Thoracic aorta (tissue), 2 donors: ENCODE data around the gene ATG7. TPM values are rescaled to one million over a fixed set of nuclear protein-coding genes. Genes with fewer than 3 reads are reported as not detected.

Experiments
- ATAC-seq: fragments of 150-250 bp; one replicate; pipeline ENCODE4 v1.8.0; 2017; ENCODE audit warnings: low read depth; ENCODE audit not compliant: insufficient number of reproducible peaks, low FRiP score
- DNase-seq: peaks from one replicate; pipeline ENCODE4 v3.0.0-alpha.2; 2020; ENCODE audit warnings: low spot score
- H3K27ac ChIP-seq, 2 donors: fragments of 200-600 bp; sonication (generic); 1 replicate in 1 of 2; 2 replicates in 1 of 2; pipeline ENCODE4 v1.5.1; 2016; ENCODE audit warnings: mild to moderate bottlenecking in 2 of 2, moderate library complexity in 2 of 2
- H3K27me3 ChIP-seq: fragments of 200-600 bp; sonication (generic); replicated peaks from 2 replicates; pipeline ENCODE4 v1.6.0; 2016; ENCODE audit warnings: mild to moderate bottlenecking; ENCODE audit not compliant: insufficient read depth
- H3K36me3 ChIP-seq: fragments of 200-600 bp; sonication (generic); one replicate; pipeline ENCODE4 v1.5.1; 2016
- H3K4me1 ChIP-seq, 2 donors: fragments of 200-600 bp; sonication (generic); 1 replicate in 1 of 2; 2 replicates in 1 of 2; pipeline versions ENCODE4 v1.5.1 to v1.6.0; 2016; ENCODE audit warnings: low read depth in 2 of 2, mild to moderate bottlenecking in 1 of 2; ENCODE audit not compliant: control insufficient read depth in 1 of 2
- H3K4me3 ChIP-seq: fragments of 200-600 bp; sonication (generic); 2 replicates; pipeline ENCODE4 v1.5.1; 2016; ENCODE audit warnings: mild to moderate bottlenecking
- H3K9me3 ChIP-seq: fragments of 200-600 bp; sonication (generic); 2 replicates; pipeline ENCODE4 v1.5.1; 2016
- total RNA-seq, 2 donors: library from RNA; depleted of rRNA; stranded (reverse); fragments of >200 nt; gene quantifications; one replicate each; pipeline versions ENCODE4 v1.1.0 to v1.2.3, GENCODE V29; 2016
- TF ChIP-seq, protein P1 (sequence below): fragments of 200-600 bp; sonication (generic); IDR thresholded peaks from one replicate; pipeline ENCODE4 v1.5.1; 2019; ENCODE audit warnings: antibody characterized with exemption

Gene ATG7
- total RNA-seq, 2 donors from 2014 or later = 56.6 to 88.3 TPM

DNA sequence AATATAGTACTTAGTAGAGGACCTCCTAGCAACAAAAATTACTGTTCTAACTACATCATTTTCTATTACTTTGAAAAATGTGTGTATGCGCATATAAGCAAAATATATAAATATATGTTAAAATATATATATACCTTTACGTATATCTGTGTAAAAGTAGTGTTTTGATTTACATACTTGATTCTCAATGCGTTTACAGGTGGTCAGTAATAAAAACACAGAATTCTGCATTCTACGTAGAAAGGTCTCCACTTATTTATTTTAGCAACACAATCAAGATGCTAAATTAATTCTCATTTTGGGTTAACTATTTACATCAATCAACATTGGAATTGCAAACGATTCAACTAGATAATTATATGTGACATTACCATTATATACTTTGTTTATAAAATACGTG lies 158.0 kb downstream of the ATG7 start:
- Histone ChIP-seq H3K4me1 (peaks cover 17 to 31% of the 10 kb centered on the region in 2 donors), H3K36me3 (peaks cover 6% of the 10 kb centered on the region), H3K9me3 (no peaks in the 10 kb centered on the region), H3K27me3 (no peaks in the 10 kb centered on the region), H3K27ac (no peak overlapping the region), H3K4me3 (no peak overlapping the region)
- no peak for ATAC-seq
- no peak for DNase-seq
- TF ChIP-seq, protein P1, sequence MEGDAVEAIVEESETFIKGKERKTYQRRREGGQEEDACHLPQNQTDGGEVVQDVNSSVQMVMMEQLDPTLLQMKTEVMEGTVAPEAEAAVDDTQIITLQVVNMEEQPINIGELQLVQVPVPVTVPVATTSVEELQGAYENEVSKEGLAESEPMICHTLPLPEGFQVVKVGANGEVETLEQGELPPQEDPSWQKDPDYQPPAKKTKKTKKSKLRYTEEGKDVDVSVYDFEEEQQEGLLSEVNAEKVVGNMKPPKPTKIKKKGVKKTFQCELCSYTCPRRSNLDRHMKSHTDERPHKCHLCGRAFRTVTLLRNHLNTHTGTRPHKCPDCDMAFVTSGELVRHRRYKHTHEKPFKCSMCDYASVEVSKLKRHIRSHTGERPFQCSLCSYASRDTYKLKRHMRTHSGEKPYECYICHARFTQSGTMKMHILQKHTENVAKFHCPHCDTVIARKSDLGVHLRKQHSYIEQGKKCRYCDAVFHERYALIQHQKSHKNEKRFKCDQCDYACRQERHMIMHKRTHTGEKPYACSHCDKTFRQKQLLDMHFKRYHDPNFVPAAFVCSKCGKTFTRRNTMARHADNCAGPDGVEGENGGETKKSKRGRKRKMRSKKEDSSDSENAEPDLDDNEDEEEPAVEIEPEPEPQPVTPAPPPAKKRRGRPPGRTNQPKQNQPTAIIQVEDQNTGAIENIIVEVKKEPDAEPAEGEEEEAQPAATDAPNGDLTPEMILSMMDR = no peak

GRCh38 chr3:11430624-11431023 lies 158.4 kb downstream of the ATG7 start:
- no peaks in the 10 kb centered on the region for H3K9me3 ChIP-seq
- ATAC-seq (no peak), DNase-seq (no peak)
- H3K27ac ChIP-seq = no peak overlapping the region
- H3K36me3 ChIP-seq = peaks cover 6% of the 10 kb centered on the region
- H3K4me3 ChIP-seq = no peak overlapping the region
- peaks cover 17 to 31% of the 10 kb centered on the region in 2 donors for H3K4me1 ChIP-seq
- no peaks in the 10 kb centered on the region for H3K27me3 ChIP-seq
- TF ChIP-seq, protein P1 = no peak

DNA sequence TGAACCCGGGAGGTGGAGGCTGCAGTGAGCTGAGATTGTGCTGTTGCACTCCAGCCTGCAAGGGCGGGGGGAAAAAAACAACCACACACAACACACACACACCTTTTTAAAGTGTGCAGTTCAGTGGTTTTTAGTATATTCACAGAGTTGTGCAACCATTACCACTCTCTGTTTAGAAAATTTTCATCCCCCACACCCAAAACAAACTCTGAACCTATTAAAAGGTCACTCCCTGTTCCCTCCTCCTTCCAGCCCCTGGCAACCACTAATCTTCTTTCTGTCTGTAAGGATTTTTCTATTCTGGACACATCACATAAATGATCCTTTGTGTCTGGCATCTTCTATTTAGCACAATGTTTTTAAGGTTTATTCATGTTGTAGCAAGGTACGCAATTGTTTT lies 159.1 kb downstream of the ATG7 start:
- no peaks in the 10 kb centered on the region for H3K27me3 ChIP-seq
- H3K27ac ChIP-seq = no peak overlapping the region
- H3K36me3 ChIP-seq = peaks cover 6% of the 10 kb centered on the region
- H3K4me1 ChIP-seq = peaks cover 17 to 31% of the 10 kb centered on the region in 2 donors
- H3K4me3 ChIP-seq = no peak overlapping the region
- DNase-seq (no peak), ATAC-seq (no peak)
- no peaks in the 10 kb centered on the region for H3K9me3 ChIP-seq
- TF ChIP-seq, protein P1 = no peak

- H3K27ac ChIP-seq = peak overlapping the region; percentile 68 to 74
- DNase-seq (peak; percentile 9), ATAC-seq (peak; percentile 61)
- H3K27me3 ChIP-seq = no peaks in the 10 kb centered on the region
- peak overlapping the region; percentile 40 for H3K4me3 ChIP-seq
- H3K9me3 ChIP-seq = no peaks in the 10 kb centered on the region
- TF ChIP-seq, protein P1 = no peak
- H3K36me3 ChIP-seq = no peaks in the 10 kb centered on the region
- H3K4me1 ChIP-seq = peaks cover 17 to 37% of the 10 kb centered on the region in 2 donors
Observed at GRCh38 chr3:11434017-11434526, 161.9 kb downstream of the ATG7 start.

- ATAC-seq = no peak
- H3K27me3 ChIP-seq = no peaks in the 10 kb centered on the region
- no peaks in the 10 kb centered on the region for H3K9me3 ChIP-seq
- peaks cover 17 to 37% of the 10 kb centered on the region in 2 donors for H3K4me1 ChIP-seq
- peak overlapping the region; percentile 68 to 74 for H3K27ac ChIP-seq
- TF ChIP-seq, protein P1 = no peak
- no peaks in the 10 kb centered on the region for H3K36me3 ChIP-seq
- no peak for DNase-seq
- peak overlapping the region; percentile 40 for H3K4me3 ChIP-seq
Observed at GRCh38 chr3:11434563-11435096, 162.4 kb downstream of the ATG7 start.
